Measurements from ENCODE around the gene WIPF1.

Gene WIPF1

DNA sequence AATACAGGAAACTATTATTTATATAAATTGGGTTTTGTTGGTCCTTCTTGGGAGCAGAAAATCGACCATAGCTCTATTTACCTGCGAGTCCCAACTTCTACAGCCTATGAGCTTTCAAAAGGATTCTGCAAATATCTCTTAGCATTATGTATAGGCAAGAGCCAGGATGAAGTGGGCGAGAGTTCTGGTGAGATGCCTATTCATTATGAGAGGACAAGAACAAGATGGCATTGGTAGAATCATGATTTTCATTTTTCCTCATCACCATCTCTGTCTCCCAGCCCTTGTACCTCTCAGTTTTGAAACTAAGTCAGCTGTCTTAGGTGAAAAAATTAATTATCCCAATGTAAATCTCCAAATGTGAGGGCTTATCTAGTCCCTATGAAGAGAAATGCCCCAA, 25.0 kb downstream of the WIPF1 start:
- no peak overlapping the region for H3K27ac ChIP-seq (ENCODE audit: insufficient read depth in 1 of 2, low read depth in 1 of 2, low read length in 2 of 2, poor library complexity in 1 of 2, severe bottlenecking in 2 of 2)
- POLR2A ChIA-PET = no interaction called here
- CTCF ChIA-PET = interaction anchor here (1.1 to 25.9 kb wide), 3 partner anchors 10 to 119 kb away, joined by 3 to 569 read pairs (median 450); partner anchors contain the start of gene WIPF1
- H3K9me3 ChIP-seq (ENCODE audit: control extremely low read depth in 1 of 5, control insufficient read depth in 4 of 5, insufficient read depth in 2 of 5, low read depth in 1 of 5, low read length in 4 of 5) = no peaks in the 10 kb centered on the region
- no peak overlapping the region for H3K4me3 ChIP-seq (ENCODE audit: control insufficient read depth in 1 of 7, extremely low read depth in 1 of 7, insufficient read depth in 4 of 7, low read depth in 2 of 7, low read length in 6 of 7)
- no peak for DNase-seq
- no peaks in the 10 kb centered on the region for H3K27me3 ChIP-seq (replicated peaks in 2 of 5; ENCODE audit: control insufficient read depth in 4 of 5, insufficient read depth in 5 of 5, low read length in 4 of 5)
- peaks cover 0 to 13% (median 4%) of the 10 kb centered on the region in 4 experiments for H3K4me1 ChIP-seq (ENCODE audit: control extremely low read depth in 1 of 4, control insufficient read depth in 4 of 4, insufficient read depth in 4 of 4, low read length in 3 of 4)
- H3K36me3 ChIP-seq (ENCODE audit: control insufficient read depth in 4 of 4, insufficient read depth in 4 of 4, low read length in 3 of 4) = peaks cover 25 to 92% (median 66%) of the 10 kb centered on the region in 4 experiments
- WGBS (ENCODE audit: insufficient coverage) = 90% methylated on average over 2 of the region's 3 CpGs

DNA sequence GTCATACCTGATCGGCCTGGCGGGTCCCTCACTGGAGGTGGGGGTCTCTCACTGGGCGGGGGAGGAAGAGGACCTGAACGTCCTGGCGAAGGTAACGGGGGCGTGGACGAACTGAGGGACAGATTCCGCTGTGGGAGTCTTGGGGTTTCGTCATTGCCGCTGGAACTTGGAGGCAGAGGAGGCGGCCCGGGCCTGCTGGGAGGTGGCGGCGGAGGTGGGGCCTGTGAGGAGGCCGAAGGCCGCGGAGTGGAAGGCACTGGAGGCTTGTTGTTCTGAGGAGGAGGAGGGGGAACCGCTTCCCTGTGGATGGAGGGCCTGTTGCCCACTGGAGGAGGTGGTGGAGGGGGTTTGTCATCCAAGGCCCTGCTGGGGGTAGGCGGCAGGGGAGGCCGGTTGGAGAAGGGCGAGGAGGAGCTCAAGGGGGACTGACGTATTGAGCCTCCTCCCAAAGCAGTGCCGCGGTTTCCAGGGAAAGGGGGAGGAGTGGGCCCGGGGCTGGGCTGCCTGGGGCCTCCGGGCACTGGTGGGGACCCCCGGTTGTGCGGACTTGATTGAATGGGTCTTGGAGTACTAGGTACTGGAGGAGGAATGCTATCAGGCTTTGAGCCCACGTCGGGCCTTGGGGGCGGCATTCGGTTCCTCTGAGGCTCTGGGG, 25.8 kb downstream of the WIPF1 start:
- H3K9me3 ChIP-seq (ENCODE audit: control extremely low read depth in 1 of 5, control insufficient read depth in 4 of 5, insufficient read depth in 2 of 5, low read depth in 1 of 5, low read length in 4 of 5) = no peaks in the 10 kb centered on the region
- H3K27me3 ChIP-seq (replicated peaks in 2 of 5; ENCODE audit: control insufficient read depth in 4 of 5, insufficient read depth in 5 of 5, low read length in 4 of 5) = no peaks in the 10 kb centered on the region
- ChIA-PET CTCF (interaction anchor here (1.5 to 25.9 kb wide), 3 partner anchors 9 to 120 kb away, joined by 3 to 569 read pairs (median 450); partner anchors contain the start of gene WIPF1), POLR2A (no interaction called here)
- peaks cover 28 to 92% (median 69%) of the 10 kb centered on the region in 4 experiments for H3K36me3 ChIP-seq (ENCODE audit: control insufficient read depth in 4 of 4, insufficient read depth in 4 of 4, low read length in 3 of 4)
- peak overlapping the region in 1 of 2 experiments; percentile 34 for H3K27ac ChIP-seq (ENCODE audit: insufficient read depth in 1 of 2, low read depth in 1 of 2, low read length in 2 of 2, poor library complexity in 1 of 2, severe bottlenecking in 2 of 2)
- no peak overlapping the region for H3K4me3 ChIP-seq (ENCODE audit: control insufficient read depth in 1 of 7, extremely low read depth in 1 of 7, insufficient read depth in 4 of 7, low read depth in 2 of 7, low read length in 6 of 7)
- peaks cover 0 to 13% (median 4%) of the 10 kb centered on the region in 4 experiments for H3K4me1 ChIP-seq (ENCODE audit: control extremely low read depth in 1 of 4, control insufficient read depth in 4 of 4, insufficient read depth in 4 of 4, low read length in 3 of 4)
- WGBS (ENCODE audit: insufficient coverage) = 95% methylated on average over 27 of the region's 33 CpGs
- no peak for DNase-seq

DNA sequence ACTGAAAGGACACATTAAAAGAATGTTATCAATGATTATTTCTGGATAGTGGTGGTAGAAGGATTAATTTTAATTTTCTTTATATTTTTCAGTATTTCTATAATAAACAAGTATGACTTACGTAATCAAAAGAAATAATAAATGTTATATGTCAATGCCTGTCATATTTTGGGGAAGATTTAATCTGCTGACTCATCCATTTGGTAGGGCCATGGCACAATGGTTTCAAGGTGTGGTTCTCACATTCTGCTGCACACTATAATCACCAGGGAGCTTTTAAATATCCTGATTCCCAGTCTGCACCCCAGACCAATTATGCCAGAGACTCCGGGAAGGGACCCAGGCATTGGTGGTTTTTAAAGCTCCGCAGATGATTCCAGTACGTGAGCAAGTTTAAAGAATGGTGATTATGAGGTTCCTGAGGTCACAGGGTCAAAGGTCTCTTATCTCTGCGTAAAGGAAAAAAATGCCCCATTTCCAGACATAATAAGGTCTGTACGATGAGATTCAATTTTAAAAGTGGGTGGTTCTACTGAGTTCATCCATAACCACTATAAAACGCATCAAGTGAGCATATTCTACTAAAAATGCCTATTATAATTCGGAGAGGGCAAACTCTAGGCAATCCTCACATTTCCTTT, 27.2 kb downstream of the WIPF1 start:
- CTCF ChIA-PET = interaction anchor here (1.4 to 25.9 kb wide), 4 partner anchors 8 to 125 kb away, joined by 3 to 450 read pairs (median 6); no protein-coding TSS in a partner anchor
- no peaks in the 10 kb centered on the region for H3K9me3 ChIP-seq (ENCODE audit: control extremely low read depth in 1 of 5, control insufficient read depth in 4 of 5, insufficient read depth in 2 of 5, low read depth in 1 of 5, low read length in 4 of 5)
- DNase-seq = no peak
- peaks cover 0 to 13% (median 4%) of the 10 kb centered on the region in 4 experiments for H3K4me1 ChIP-seq (ENCODE audit: control extremely low read depth in 1 of 4, control insufficient read depth in 4 of 4, insufficient read depth in 4 of 4, low read length in 3 of 4)
- peaks cover 28 to 89% (median 67%) of the 10 kb centered on the region in 4 experiments for H3K36me3 ChIP-seq (ENCODE audit: control insufficient read depth in 4 of 4, insufficient read depth in 4 of 4, low read length in 3 of 4)
- H3K27me3 ChIP-seq (replicated peaks in 2 of 5; ENCODE audit: control insufficient read depth in 4 of 5, insufficient read depth in 5 of 5, low read length in 4 of 5) = no peaks in the 10 kb centered on the region
- 93% methylated on average over 3 of the region's 8 CpGs for WGBS (ENCODE audit: insufficient coverage)
- POLR2A ChIA-PET = no interaction called here
- H3K27ac ChIP-seq (ENCODE audit: insufficient read depth in 1 of 2, low read depth in 1 of 2, low read length in 2 of 2, poor library complexity in 1 of 2, severe bottlenecking in 2 of 2) = no peak overlapping the region
- H3K4me3 ChIP-seq (ENCODE audit: control insufficient read depth in 1 of 7, extremely low read depth in 1 of 7, insufficient read depth in 4 of 7, low read depth in 2 of 7, low read length in 6 of 7) = no peak overlapping the region

DNA sequence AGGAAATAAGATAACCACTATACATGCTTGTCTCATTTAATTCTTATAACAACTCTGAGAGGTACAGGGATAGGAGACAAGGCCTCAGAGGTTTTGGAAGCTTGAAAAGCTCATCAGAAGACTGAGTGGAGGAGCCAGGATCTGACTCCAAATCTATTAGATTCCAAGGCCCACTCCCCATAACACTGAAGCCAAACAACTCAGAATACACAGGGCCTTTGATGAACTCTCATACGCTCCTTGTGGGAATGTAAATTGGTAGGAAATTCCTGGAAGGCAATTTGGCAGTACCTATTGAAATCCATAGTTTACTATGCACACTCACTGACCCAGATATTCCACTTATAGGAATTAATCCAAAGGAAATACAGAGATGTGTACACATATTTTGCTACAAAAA, 27.9 kb downstream of the WIPF1 start:
- WGBS (ENCODE audit: insufficient coverage) = no CpG with 5 or more reads among the region's 1 CpG
- peak overlapping the region; percentile 4 to 38 for H3K27ac ChIP-seq (ENCODE audit: insufficient read depth in 1 of 2, low read depth in 1 of 2, low read length in 2 of 2, poor library complexity in 1 of 2, severe bottlenecking in 2 of 2)
- CTCF ChIA-PET = interaction anchor here (1.4 to 25.9 kb wide), 3 partner anchors 8 to 124 kb away, joined by 3 to 450 read pairs (median 10); no protein-coding TSS in a partner anchor

GRCh38 chr2:174568425-174568824, 29.2 kb downstream of the WIPF1 start:
- peak in 2 of 3 donors; percentile 46 to 54 for DNase-seq
- H3K27ac ChIP-seq (ENCODE audit: insufficient read depth in 1 of 2, low read depth in 1 of 2, low read length in 2 of 2, poor library complexity in 1 of 2, severe bottlenecking in 2 of 2) = peak overlapping the region in 1 of 2 experiments; percentile 56
- ChIA-PET POLR2A (interaction anchor here (0.6 kb wide), 1 partner anchor 612 kb away, joined by 3 read pairs; no protein-coding TSS in a partner anchor), CTCF (interaction anchor here (0.8 to 25.9 kb wide), 8 partner anchors 10 to 123 kb away, joined by 3 to 450 read pairs (median 3); no protein-coding TSS in a partner anchor)
- H3K4me1 ChIP-seq (ENCODE audit: control extremely low read depth in 1 of 4, control insufficient read depth in 4 of 4, insufficient read depth in 4 of 4, low read length in 3 of 4) = peaks cover 0 to 13% (median 4%) of the 10 kb centered on the region in 4 experiments
- peaks cover 24 to 87% (median 67%) of the 10 kb centered on the region in 4 experiments for H3K36me3 ChIP-seq (ENCODE audit: control insufficient read depth in 4 of 4, insufficient read depth in 4 of 4, low read length in 3 of 4)
- H3K9me3 ChIP-seq (ENCODE audit: control extremely low read depth in 1 of 5, control insufficient read depth in 4 of 5, insufficient read depth in 2 of 5, low read depth in 1 of 5, low read length in 4 of 5) = no peaks in the 10 kb centered on the region
- H3K27me3 ChIP-seq (replicated peaks in 2 of 5; ENCODE audit: control insufficient read depth in 4 of 5, insufficient read depth in 5 of 5, low read length in 4 of 5) = no peaks in the 10 kb centered on the region
- no peak overlapping the region for H3K4me3 ChIP-seq (ENCODE audit: control insufficient read depth in 1 of 7, extremely low read depth in 1 of 7, insufficient read depth in 4 of 7, low read depth in 2 of 7, low read length in 6 of 7)

More for the DNA sequence above, 27.9 kb downstream of the WIPF1 start:
- peaks cover 0 to 13% (median 4%) of the 10 kb centered on the region in 4 experiments for H3K4me1 ChIP-seq (ENCODE audit: control extremely low read depth in 1 of 4, control insufficient read depth in 4 of 4, insufficient read depth in 4 of 4, low read length in 3 of 4)
- H3K36me3 ChIP-seq (ENCODE audit: control insufficient read depth in 4 of 4, insufficient read depth in 4 of 4, low read length in 3 of 4) = peaks cover 26 to 87% (median 68%) of the 10 kb centered on the region in 4 experiments
- H3K4me3 ChIP-seq (ENCODE audit: control insufficient read depth in 1 of 7, extremely low read depth in 1 of 7, insufficient read depth in 4 of 7, low read depth in 2 of 7, low read length in 6 of 7) = no peak overlapping the region
- H3K27me3 ChIP-seq (replicated peaks in 2 of 5; ENCODE audit: control insufficient read depth in 4 of 5, insufficient read depth in 5 of 5, low read length in 4 of 5) = no peaks in the 10 kb centered on the region
- POLR2A ChIA-PET = no interaction called here
- no peaks in the 10 kb centered on the region for H3K9me3 ChIP-seq (ENCODE audit: control extremely low read depth in 1 of 5, control insufficient read depth in 4 of 5, insufficient read depth in 2 of 5, low read depth in 1 of 5, low read length in 4 of 5)
- DNase-seq = no peak

DNA sequence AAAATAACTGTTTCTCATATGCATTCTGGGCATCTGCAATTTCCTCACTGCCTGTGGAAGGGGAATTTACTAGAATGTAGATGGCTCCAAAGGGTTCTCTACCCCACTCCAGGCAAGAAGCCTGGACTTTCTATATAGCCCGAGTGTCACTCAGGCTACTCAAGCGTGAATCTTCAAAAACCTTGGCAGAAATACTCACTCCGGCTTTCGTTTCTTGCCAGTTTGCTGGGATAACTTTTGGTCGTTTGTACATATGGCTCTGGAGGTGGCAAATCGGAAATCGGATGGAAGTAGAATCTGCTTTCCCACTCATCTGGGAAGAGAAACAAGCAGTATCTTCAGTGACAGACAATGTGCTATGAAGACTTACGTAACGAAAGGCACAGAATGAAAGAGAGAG, 30.7 kb downstream of the WIPF1 start:
- peaks cover 22 to 88% (median 68%) of the 10 kb centered on the region in 4 experiments for H3K36me3 ChIP-seq (ENCODE audit: control insufficient read depth in 4 of 4, insufficient read depth in 4 of 4, low read length in 3 of 4)
- no peaks in the 10 kb centered on the region for H3K9me3 ChIP-seq (ENCODE audit: control extremely low read depth in 1 of 5, control insufficient read depth in 4 of 5, insufficient read depth in 2 of 5, low read depth in 1 of 5, low read length in 4 of 5)
- 98% methylated on average over 8 of the region's 9 CpGs for WGBS (ENCODE audit: insufficient coverage)
- DNase-seq = no peak
- no peak overlapping the region for H3K27ac ChIP-seq (ENCODE audit: insufficient read depth in 1 of 2, low read depth in 1 of 2, low read length in 2 of 2, poor library complexity in 1 of 2, severe bottlenecking in 2 of 2)
- ChIA-PET POLR2A (no interaction called here), CTCF (interaction anchor here (0.7 to 25.9 kb wide), 9 partner anchors 8 to 204 kb away, joined by 3 to 450 read pairs (median 3); no protein-coding TSS in a partner anchor)
- H3K4me1 ChIP-seq (ENCODE audit: control extremely low read depth in 1 of 4, control insufficient read depth in 4 of 4, insufficient read depth in 4 of 4, low read length in 3 of 4) = peaks cover 0 to 13% (median 4%) of the 10 kb centered on the region in 4 experiments
- no peak overlapping the region for H3K4me3 ChIP-seq (ENCODE audit: control insufficient read depth in 1 of 7, extremely low read depth in 1 of 7, insufficient read depth in 4 of 7, low read depth in 2 of 7, low read length in 6 of 7)
- H3K27me3 ChIP-seq (replicated peaks in 2 of 5; ENCODE audit: control insufficient read depth in 4 of 5, insufficient read depth in 5 of 5, low read length in 4 of 5) = no peaks in the 10 kb centered on the region
